A549 (cell line): ENCODE results near the gene EFCAB8.

Experiments used
- CTCF ChIP-seq: fragments of >200 bp; sonication (Bioruptor Twin); formaldehyde crosslinking; IDR thresholded peaks from 3 replicates; pipeline ENCODE4 v1.5.1; 2016
- ESRRA ChIP-seq: fragments of 150-350 bp; IDR thresholded peaks from 2 replicates; pipeline ENCODE4 v1.6.1; 2014; ENCODE audit warnings: mild to moderate bottlenecking, low read length, borderline replicate concordance
- JUNB ChIP-seq: fragments of >200 bp; sonication (Bioruptor Twin); formaldehyde crosslinking; IDR thresholded peaks from 2 replicates; pipeline ENCODE4 v1.6.1; 2016
- PHF8 ChIP-seq: fragments of 200-600 bp; sonication (generic); IDR thresholded peaks from 2 replicates; pipeline ENCODE4 v1.6.1; 2016; ENCODE audit warnings: low read depth, mild to moderate bottlenecking, antibody characterized with exemption, moderate library complexity, borderline replicate concordance
- POLR2A ChIP-seq: IDR thresholded peaks from 2 replicates; pipeline ENCODE4 v1.6.1; 2012; ENCODE audit warnings: mild to moderate bottlenecking, low read length

GRCh38 chr20:32922466-32922865, 63.7 kb downstream of the EFCAB8 start:
- TF ChIP-seq ESRRA (no peak), CTCF (no peak), JUNB (no peak), POLR2A (no peak), PHF8 (no peak)
